Cortex of kidney (tissue), 1 donor: ENCODE data around the gene JAG2.

ENCODE experiments used
- DNase-seq: peaks from one replicate; lab custom pipeline; 2025; lab: John Stamatoyannopoulos, UW

Gene JAG2

DNA sequence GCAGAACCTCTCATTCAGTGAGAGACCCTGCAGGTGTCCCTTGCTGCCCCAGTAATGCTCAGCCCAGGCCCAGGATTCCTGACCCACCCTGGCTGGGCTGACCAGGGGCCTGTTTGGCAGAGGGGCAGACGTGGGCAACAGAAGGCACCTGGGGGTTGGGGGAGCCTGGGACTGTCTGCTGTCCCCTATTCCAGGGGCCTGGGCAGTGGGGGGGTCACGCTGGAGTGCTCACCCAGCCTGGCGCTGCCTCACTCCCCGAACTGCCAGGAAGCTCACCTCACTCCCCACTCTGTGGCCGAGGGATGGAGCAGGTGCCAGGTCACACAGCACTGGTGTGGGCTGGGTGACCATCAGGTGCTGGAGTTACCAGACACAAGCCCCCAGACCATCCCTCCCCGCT, 35.1 kb upstream of the JAG2 start:
- no peak for DNase-seq

GRCh38 chr14:105203057-105203531, 34.5 kb upstream of the JAG2 start:
- DNase-seq: no peak

DNA sequence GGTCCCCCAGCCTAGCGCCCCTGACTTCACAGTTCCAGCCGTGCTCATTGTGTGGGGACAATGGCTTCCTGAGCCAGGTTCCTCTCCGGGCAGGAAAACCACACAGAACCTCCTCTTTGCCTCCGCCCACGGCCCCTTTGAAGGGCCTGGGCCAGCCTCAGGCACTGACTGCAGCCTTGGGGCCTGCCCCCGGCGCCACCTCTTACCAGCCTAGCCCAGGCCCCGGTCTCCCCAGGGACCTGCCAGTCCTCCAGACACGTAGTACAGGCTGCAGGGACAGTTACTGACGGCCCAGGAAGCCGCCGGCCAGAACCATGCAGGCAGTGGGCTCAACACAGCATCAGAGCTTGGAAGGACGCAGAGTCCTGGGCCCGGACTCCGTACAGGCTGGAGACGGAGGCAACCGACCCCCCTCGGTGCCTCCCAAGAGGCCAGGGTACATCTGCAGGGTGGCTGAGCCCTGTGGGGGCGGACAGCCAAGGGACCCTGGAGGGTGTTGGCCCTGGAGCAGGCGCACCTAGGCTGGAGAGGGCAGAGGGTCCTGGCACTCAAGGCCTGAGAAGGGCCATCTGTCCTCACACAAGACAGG, 33.4 kb upstream of the JAG2 start:
- DNase-seq: no peak

- DNase-seq: no peak
Observed at GRCh38 chr14:105201156-105201924, 32.8 kb upstream of the JAG2 start.

DNA sequence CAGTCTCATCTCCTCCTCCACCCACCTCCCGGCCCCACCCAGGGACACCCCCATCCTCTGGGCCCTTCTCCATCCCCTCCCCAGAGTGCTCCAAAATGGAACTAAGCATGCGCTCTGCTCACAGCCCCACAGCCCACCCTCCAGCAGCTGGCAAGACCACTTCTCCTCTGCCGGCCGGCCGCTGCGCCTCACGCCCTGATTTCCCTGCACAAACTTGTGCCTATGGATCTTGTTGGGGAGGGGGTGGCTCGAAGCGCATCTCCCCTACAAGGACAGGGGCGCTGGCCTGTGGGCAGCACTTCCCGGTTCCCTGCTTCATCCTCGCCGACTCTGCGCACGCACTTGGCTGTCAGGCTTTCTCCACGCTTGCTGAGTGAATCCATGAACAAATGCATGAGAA, 32.1 kb upstream of the JAG2 start:
- DNase-seq: no peak

- no peak for DNase-seq
Observed at GRCh38 chr14:105200074-105200473, 31.5 kb upstream of the JAG2 start.

- DNase-seq: no peak
Observed at GRCh38 chr14:105199093-105199492, 30.5 kb upstream of the JAG2 start.

DNA sequence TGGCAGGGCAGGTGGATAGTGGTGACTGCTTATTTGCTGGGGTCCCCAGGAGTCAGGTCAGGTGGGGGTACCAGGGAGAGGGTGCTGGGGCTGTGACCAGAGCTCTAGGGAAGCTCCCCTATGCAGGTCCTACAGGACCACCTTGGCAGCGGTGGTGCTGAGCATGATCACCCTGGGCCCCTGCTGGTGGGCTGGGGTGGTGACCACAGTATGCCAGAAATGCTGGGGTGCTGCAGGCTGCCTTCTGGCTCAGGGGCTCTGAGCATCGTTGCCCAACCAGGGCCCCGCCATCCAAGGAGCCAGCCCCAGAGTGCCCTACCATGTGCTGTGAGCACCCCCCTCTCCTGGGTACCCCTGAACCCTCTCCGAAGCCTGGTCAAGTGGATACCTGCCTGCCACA, 30.0 kb upstream of the JAG2 start:
- no peak for DNase-seq

- DNase-seq: no peak
Observed at GRCh38 chr14:105197211-105197641, 28.6 kb upstream of the JAG2 start.

DNA sequence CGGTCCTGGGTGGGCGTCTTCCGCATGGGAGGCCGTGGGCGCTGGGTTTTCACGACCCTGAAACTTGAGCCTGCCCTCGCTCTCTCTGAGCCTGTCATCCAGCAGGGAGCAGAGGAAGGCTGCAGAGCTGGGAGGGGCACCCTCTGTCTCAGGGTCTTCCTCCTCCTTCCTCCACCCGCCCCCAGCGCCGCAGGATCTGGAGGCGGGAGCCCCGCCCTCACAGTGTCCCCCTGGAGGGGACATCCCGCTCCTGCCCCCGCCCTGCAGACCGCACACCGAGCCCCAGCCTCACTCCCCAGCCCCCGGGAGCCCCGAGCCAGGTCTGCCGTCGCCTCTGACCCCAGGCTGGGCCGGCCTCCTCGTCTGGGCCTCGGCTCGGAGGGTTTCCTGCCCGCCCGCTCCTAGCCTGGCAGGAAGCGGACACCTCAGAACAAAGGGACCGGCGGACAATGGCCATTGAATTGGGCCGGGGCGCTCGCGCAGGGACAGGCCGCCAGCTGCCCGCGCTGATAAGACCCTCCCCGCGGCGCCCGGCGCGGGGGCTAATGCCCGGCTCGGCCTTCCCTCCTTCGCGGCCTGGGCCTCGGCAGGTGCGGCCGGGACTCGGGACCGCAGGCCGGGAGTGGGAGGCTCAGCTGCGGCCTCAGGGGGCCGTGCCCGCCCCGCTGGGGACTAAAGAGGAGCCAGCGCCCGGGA, 27.8 kb upstream of the JAG2 start:
- DNase-seq: no peak

- DNase-seq: no peak
Observed at GRCh38 chr14:105195522-105196264, 27.1 kb upstream of the JAG2 start.

DNA sequence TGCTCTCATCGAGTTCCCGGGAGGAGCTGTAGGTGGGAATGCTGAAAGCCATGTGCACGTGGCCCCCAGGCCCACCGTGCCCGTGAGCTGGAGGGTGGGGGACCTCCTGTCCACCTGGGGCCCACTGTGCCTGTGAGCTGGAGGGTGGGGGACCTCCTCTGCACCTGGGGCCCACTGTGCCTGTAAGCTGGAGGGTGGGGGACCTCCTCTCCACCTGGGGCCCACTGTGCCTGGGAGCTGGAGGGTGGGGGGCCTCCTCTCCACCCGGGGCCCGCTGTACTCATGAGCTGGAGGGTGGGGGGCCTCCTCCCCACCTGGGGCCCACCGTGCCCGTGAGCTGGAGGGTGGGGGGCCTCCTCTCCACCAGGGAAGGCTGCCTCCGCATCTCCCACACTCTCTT, 26.5 kb upstream of the JAG2 start:
- no peak for DNase-seq

DNA sequence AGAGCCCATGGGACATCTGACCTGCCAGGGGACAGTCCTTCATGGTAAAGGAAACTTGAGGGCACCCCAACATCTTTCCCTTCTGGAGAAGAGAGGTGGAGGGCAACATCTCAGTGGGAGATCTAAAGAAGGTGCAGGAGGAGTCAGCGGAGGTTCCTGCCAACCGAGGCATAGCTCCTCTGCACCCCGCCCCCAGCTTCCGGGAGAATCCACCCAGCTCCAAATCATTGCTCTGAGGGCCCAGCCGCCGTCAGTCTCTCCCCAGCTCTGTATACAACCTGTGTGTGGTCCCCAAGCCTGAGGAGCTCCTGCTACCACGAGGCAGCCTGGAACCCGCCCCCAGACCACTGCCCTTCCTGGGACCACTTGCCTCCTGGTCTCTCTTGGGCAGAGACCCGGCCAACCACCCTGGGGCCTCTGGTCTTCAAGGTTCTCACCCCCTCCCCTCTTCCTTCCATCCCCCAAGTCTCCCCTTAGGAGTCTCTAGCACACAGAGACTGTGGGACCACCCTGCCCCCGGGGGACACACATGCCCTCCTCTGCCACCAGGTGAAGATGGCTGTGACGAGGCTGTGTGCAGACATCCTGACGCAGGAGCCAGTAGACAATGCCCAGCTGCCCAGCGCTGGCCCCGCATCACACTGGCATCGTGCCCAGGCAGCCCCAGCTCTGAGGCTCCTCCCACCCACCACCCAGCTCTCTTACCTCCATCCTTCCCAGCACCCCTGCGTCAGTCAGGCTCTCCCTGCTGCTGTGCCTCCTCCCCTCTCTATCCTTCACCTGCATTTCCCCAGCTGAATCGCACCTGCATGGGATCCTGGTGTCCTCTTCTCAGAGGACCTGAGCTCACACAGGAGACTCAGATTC, 25.6 kb upstream of the JAG2 start:
- no peak for DNase-seq

- no peak for DNase-seq
Observed at GRCh38 chr14:105192866-105193731, 24.5 kb upstream of the JAG2 start.

GRCh38 chr14:105187935-105188524, 19.5 kb upstream of the JAG2 start:
- DNase-seq: no peak

DNA sequence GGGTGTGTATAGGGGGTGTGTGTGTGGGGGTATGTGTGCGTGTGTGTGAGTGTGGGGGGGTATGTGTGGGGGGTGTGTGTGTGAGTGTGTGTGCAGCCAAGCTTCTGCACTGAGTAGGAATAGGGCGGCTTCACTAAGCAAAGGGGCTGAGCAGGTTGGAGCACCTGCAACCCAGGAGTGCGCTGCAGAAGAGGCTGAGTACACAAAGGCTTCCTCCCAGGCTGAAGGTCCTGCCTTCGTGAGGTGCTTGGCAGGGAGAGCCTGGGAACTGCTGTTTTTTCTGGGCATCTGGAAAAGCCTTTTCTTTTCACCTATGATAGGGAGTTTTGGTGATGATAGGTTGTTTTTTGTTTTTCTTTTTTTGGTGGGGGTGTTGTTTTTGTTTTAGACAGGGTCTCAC, 18.5 kb upstream of the JAG2 start:
- no peak for DNase-seq

- DNase-seq: no peak
Observed at GRCh38 chr14:105185973-105186372, 17.4 kb upstream of the JAG2 start.

DNA sequence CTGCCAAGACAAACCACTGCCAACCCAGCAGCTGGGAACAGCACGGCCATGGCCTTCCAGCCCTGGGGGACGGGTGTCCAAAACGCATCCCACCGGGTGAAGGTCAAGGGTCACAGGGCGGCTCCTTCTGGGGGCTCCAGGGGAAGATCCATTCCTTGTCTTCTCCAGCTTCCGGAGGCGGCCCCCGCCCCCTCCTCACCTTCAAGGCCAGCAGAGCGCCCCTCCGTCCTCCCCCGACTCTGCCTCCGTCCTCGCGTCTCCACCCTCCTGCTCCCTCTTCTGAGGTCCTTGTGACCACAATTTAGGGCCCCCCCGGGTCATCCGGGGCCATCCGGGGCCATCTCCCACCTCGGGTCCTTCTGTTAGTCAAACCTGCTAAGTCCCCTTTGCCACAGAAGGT, 16.4 kb upstream of the JAG2 start:
- DNase-seq: no peak

DNA sequence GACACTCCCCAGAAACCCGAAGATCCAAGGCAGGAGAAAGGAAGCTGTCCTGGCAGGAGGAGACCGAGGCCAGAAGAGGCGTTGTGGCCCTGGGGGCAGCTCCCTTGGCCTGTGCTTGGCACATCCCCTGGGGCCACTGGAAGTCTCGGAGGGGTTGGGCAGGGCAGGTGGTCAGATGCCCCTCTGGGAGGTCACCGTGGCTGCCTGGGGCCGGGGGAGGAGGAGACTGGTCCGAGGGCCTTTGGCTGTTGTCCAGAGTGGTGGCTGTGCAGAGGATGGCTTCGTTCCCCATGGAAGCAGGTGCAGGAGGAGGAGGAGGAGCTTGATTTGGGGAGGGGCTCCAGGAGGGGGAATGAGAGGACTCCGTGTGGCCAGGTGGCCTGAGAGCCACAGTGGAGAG, 15.9 kb upstream of the JAG2 start:
- DNase-seq: no peak
